Measurements from ENCODE around the gene PAK5. TPM values are rescaled to one million over a fixed set of nuclear protein-coding genes. Genes with fewer than 3 reads are reported as not detected.

PAK5 gene
- total and polyA plus RNA-seq, 4 donors = 0.03 to 0.51 (median 0.16) TPM

DNA sequence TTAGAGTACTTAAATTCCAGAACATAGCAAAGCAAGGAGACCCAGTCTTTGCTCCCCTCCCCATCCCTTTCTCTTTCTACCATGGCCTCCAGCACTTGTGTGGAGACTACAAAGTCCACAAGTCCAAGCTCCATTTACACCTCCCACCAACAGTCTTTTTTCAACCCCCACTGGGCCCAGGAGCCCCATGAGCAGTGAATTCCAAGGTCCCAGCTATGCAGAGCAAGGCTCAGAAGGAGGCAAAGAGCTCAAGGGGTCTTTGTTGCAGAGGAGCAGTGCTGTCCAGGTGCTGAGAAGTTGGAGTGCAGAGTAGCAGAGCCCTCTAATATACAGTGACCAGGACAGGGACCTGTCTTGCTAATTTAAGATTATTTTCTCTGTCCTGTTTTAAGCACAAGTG is 9.0 kb downstream of the PAK5 start:
- no peak for ATAC-seq (ENCODE audit: insufficient read depth, low FRiP score)
- no peak overlapping the region for H3K4me3 ChIP-seq
- H3K27me3 ChIP-seq (ENCODE audit: control insufficient read depth in 3 of 3, insufficient read depth in 3 of 3, low read length in 2 of 3) = no peaks in the 10 kb centered on the region
- DNase-seq = no peak
- TF ChIP-seq, protein P1, sequence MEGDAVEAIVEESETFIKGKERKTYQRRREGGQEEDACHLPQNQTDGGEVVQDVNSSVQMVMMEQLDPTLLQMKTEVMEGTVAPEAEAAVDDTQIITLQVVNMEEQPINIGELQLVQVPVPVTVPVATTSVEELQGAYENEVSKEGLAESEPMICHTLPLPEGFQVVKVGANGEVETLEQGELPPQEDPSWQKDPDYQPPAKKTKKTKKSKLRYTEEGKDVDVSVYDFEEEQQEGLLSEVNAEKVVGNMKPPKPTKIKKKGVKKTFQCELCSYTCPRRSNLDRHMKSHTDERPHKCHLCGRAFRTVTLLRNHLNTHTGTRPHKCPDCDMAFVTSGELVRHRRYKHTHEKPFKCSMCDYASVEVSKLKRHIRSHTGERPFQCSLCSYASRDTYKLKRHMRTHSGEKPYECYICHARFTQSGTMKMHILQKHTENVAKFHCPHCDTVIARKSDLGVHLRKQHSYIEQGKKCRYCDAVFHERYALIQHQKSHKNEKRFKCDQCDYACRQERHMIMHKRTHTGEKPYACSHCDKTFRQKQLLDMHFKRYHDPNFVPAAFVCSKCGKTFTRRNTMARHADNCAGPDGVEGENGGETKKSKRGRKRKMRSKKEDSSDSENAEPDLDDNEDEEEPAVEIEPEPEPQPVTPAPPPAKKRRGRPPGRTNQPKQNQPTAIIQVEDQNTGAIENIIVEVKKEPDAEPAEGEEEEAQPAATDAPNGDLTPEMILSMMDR (IDR thresholded peaks at IDR 0.05; ENCODE audit: control extremely low read depth, extremely low read depth) = no peak
- H3K4me1 ChIP-seq (ENCODE audit: control insufficient read depth in 5 of 5, insufficient read depth in 5 of 5, low read length in 5 of 5) = no peaks in the 10 kb centered on the region
- H3K27ac ChIP-seq (ENCODE audit: low read depth in 1 of 2, low read length in 1 of 2) = no peak overlapping the region
- H3K9ac ChIP-seq (ENCODE audit: insufficient read depth in 1 of 2, low read length in 2 of 2) = no peak overlapping the region
- H3K9me3 ChIP-seq (ENCODE audit: control insufficient read depth in 4 of 4, insufficient read depth in 3 of 4, low read length in 3 of 4) = peaks cover 0 to 1% (median 0%) of the 10 kb centered on the region in 4 donors
- no peaks in the 10 kb centered on the region for H3K36me3 ChIP-seq (ENCODE audit: control insufficient read depth in 4 of 4, insufficient read depth in 4 of 4, low read length in 4 of 4)

DNA sequence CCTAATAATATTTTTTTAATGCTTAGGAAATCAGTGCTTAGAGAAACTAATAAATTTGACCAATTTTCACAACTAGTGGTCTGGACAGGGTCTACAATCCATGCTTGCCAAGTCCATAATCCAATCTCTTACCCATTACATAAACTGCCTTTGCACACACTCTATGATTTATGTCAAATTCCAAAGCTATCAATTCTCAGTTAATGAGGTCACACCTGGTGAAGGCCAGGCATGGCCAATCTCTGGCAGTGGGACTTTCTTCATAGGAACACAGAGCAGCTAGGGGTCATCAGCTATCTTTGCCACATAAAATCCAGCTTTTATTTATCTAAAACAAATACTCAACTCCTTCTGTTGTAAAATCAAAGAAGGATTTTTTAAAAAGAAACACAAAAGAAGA is 21.2 kb downstream of the PAK5 start:
- ATAC-seq (ENCODE audit: insufficient read depth, low FRiP score) (no peak), DNase-seq (no peak)
- H3K36me3 ChIP-seq (ENCODE audit: control insufficient read depth in 4 of 4, insufficient read depth in 4 of 4, low read length in 4 of 4) = no peaks in the 10 kb centered on the region
- H3K9ac ChIP-seq (ENCODE audit: insufficient read depth in 1 of 2, low read length in 2 of 2) = no peak overlapping the region
- H3K4me1 ChIP-seq (ENCODE audit: control insufficient read depth in 5 of 5, insufficient read depth in 5 of 5, low read length in 5 of 5) = no peaks in the 10 kb centered on the region
- H3K27ac ChIP-seq (ENCODE audit: low read depth in 1 of 2, low read length in 1 of 2) = no peak overlapping the region
- H3K4me3 ChIP-seq = no peak overlapping the region
- H3K27me3 ChIP-seq (ENCODE audit: control insufficient read depth in 3 of 3, insufficient read depth in 3 of 3, low read length in 2 of 3) = no peaks in the 10 kb centered on the region
- no peaks in the 10 kb centered on the region for H3K9me3 ChIP-seq (ENCODE audit: control insufficient read depth in 4 of 4, insufficient read depth in 3 of 4, low read length in 3 of 4)
- TF ChIP-seq, protein P1 (IDR thresholded peaks at IDR 0.05; ENCODE audit: control extremely low read depth, extremely low read depth) = no peak

- Histone ChIP-seq H3K4me3 (no peak overlapping the region), H3K9me3 (ENCODE audit: control insufficient read depth in 4 of 4, insufficient read depth in 3 of 4, low read length in 3 of 4) (no peaks in the 10 kb centered on the region), H3K27ac (ENCODE audit: low read depth in 1 of 2, low read length in 1 of 2) (no peak overlapping the region), H3K27me3 (ENCODE audit: control insufficient read depth in 3 of 3, insufficient read depth in 3 of 3, low read length in 2 of 3) (no peaks in the 10 kb centered on the region), H3K4me1 (ENCODE audit: control insufficient read depth in 5 of 5, insufficient read depth in 5 of 5, low read length in 5 of 5) (no peaks in the 10 kb centered on the region), H3K36me3 (ENCODE audit: control insufficient read depth in 4 of 4, insufficient read depth in 4 of 4, low read length in 4 of 4) (no peaks in the 10 kb centered on the region), H3K9ac (ENCODE audit: insufficient read depth in 1 of 2, low read length in 2 of 2) (no peak overlapping the region)
- DNase-seq = no peak
- no peak for ATAC-seq (ENCODE audit: insufficient read depth, low FRiP score)
- TF ChIP-seq, protein P1 (IDR thresholded peaks at IDR 0.05; ENCODE audit: control extremely low read depth, extremely low read depth) = no peak
Observed at GRCh38 chr20:9815632-9816031, 23.2 kb downstream of the PAK5 start.

GRCh38 chr20:9810738-9811137 is 28.1 kb downstream of the PAK5 start:
- H3K9me3 ChIP-seq (ENCODE audit: control insufficient read depth in 4 of 4, insufficient read depth in 3 of 4, low read length in 3 of 4) = no peaks in the 10 kb centered on the region
- H3K27ac ChIP-seq (ENCODE audit: low read depth in 1 of 2, low read length in 1 of 2) = no peak overlapping the region
- no peaks in the 10 kb centered on the region for H3K36me3 ChIP-seq (ENCODE audit: control insufficient read depth in 4 of 4, insufficient read depth in 4 of 4, low read length in 4 of 4)
- H3K9ac ChIP-seq (ENCODE audit: insufficient read depth in 1 of 2, low read length in 2 of 2) = no peak overlapping the region
- H3K27me3 ChIP-seq (ENCODE audit: control insufficient read depth in 3 of 3, insufficient read depth in 3 of 3, low read length in 2 of 3) = no peaks in the 10 kb centered on the region
- WGBS, 2 donors = 62 to 74% methylated on average over 1 of the region's 1 CpG
- ATAC-seq (ENCODE audit: insufficient read depth, low FRiP score) (no peak), DNase-seq (no peak)
- H3K4me3 ChIP-seq = no peak overlapping the region
- no peaks in the 10 kb centered on the region for H3K4me1 ChIP-seq (ENCODE audit: control insufficient read depth in 5 of 5, insufficient read depth in 5 of 5, low read length in 5 of 5)
- TF ChIP-seq, protein P1 (IDR thresholded peaks at IDR 0.05; ENCODE audit: control extremely low read depth, extremely low read depth) = no peak
